Keratinocyte (primary cell): ENCODE results near the gene IFIT3. TPM values are rescaled to one million over a fixed set of nuclear protein-coding genes. Genes with fewer than 3 reads are reported as not detected.

Experiments used
- DNase-seq: peaks from one replicate; pipeline ENCODE4 v3.0.0-alpha.2; 2011; ENCODE audit warnings: low read depth, missing footprints, low spot score
- FAIRE-seq: peaks from 2 replicates; lab custom pipeline; 2011; peaks lifted over from hg19 to GRCh38; lab: Jason Lieb, UNC
- H2AFZ ChIP-seq: 2 replicates; pipeline ENCODE4 v1.6.0; 2012; ENCODE audit warnings: low read length, control low read depth, inconsistent platforms; ENCODE audit not compliant: control insufficient read depth
- H3K27ac ChIP-seq: 2 replicates; pipeline ENCODE4 v1.5.1; 2011; ENCODE audit warnings: low read length; ENCODE audit not compliant: control insufficient read depth, insufficient read depth
- H3K27me3 ChIP-seq: 3 replicates; pipeline ENCODE4 v1.6.0; 2011; ENCODE audit warnings: low read length; ENCODE audit not compliant: control insufficient read depth, insufficient read depth; ENCODE audit errors: extremely low read depth
- H3K36me3 ChIP-seq, 2 experiments: 2 replicates in 1 of 2; 3 replicates in 1 of 2; pipeline ENCODE4 v1.5.1; 2011; ENCODE audit warnings: low read length in 2 of 2, mild to moderate bottlenecking in 1 of 2; ENCODE audit not compliant: control insufficient read depth in 2 of 2, insufficient read depth in 2 of 2; ENCODE audit errors: extremely low read depth in 1 of 2
- H3K4me1 ChIP-seq: 3 replicates; pipeline ENCODE4 v1.5.1; 2011; ENCODE audit warnings: low read length; ENCODE audit not compliant: control insufficient read depth, insufficient read depth; ENCODE audit errors: extremely low read depth
- H3K4me2 ChIP-seq: 3 replicates; pipeline ENCODE4 v1.6.0; 2011; ENCODE audit warnings: low read depth, low read length; ENCODE audit not compliant: control insufficient read depth, insufficient read depth; ENCODE audit errors: extremely low read depth
- H3K4me3 ChIP-seq, 3 experiments: fragments of 200-600 bp in 1 of 3; sonication (generic) in 1 of 3; 2 replicates in 2 of 3; 3 replicates in 1 of 3; pipeline ENCODE4 v1.5.1; 2011 to 2016; ENCODE audit warnings: low read length in 3 of 3, mild to moderate bottlenecking in 3 of 3, control low read depth in 2 of 3, inconsistent platforms in 1 of 3, low read depth in 1 of 3, mixed read lengths in 1 of 3, mixed run types in 1 of 3, moderate library complexity in 1 of 3; ENCODE audit not compliant: control insufficient read depth in 2 of 3, insufficient read depth in 2 of 3; ENCODE audit errors: extremely low read depth in 1 of 3
- H3K79me2 ChIP-seq: 2 replicates; pipeline ENCODE4 v1.6.0; 2012; ENCODE audit warnings: low read length; ENCODE audit not compliant: control insufficient read depth, insufficient read depth
- H3K9ac ChIP-seq: 3 replicates; pipeline ENCODE4 v1.6.0; 2011; ENCODE audit warnings: low read length; ENCODE audit not compliant: control insufficient read depth, insufficient read depth; ENCODE audit errors: extremely low read depth
- H3K9me1 ChIP-seq: 3 replicates; pipeline ENCODE4 v1.6.0; 2011; ENCODE audit warnings: low read length; ENCODE audit not compliant: control insufficient read depth, insufficient read depth; ENCODE audit errors: extremely low read depth
- H3K9me3 ChIP-seq: 2 replicates; pipeline ENCODE4 v1.5.1; 2012; ENCODE audit warnings: low read depth, low read length; ENCODE audit not compliant: control insufficient read depth
- H4K20me1 ChIP-seq: 3 replicates; pipeline ENCODE4 v1.6.0; 2011; ENCODE audit warnings: low read length; ENCODE audit not compliant: control insufficient read depth, insufficient read depth; ENCODE audit errors: extremely low read depth
- CTCF ChIP-seq, 3 experiments: IDR thresholded peaks in 1 of 3; conservative IDR thresholded peaks in 1 of 3; optimal IDR thresholded peaks in 1 of 3; 2 replicates in 2 of 3; 3 replicates in 1 of 3; pipeline versions ENCODE3 to v1.5.1; 2011; ENCODE audit warnings: low read length in 3 of 3, mild to moderate bottlenecking in 3 of 3, moderate library complexity in 2 of 3, control low read depth in 1 of 3, inconsistent platforms in 1 of 3; ENCODE audit not compliant: insufficient read depth in 2 of 3; ENCODE audit errors: extremely low read depth in 1 of 3
- EZH2 ChIP-seq: IDR thresholded peaks from one replicate; pipeline ENCODE4 v1.6.1; 2012; ENCODE audit warnings: inconsistent platforms, mild to moderate bottlenecking, low read length, moderate library complexity
- dilution Hi-C: fragments of 300-500 bp; cut with MboI; formaldehyde crosslinking; loops from one replicate; pipeline ENCODE4 v1.7.0; 2020; ENCODE audit warnings: low sequenced_read_pairs; ENCODE audit not compliant: extremely low pct_ligation_motif_present
- polyA plus RNA-seq, 5 experiments: library from polyadenylated mRNA; depleted of rRNA in 3 of 5; stranded (reverse) in 3 of 5; stranded (forward) in 1 of 5; unstranded in 1 of 5; fragments of >200 nt; gene quantifications; 1 replicate in 1 of 5; 2 replicates in 3 of 5; 3 replicates in 1 of 5; pipeline versions ENCODE4 v1.2.1 to v1.2.3, GENCODE V29; 2011 to 2012; ENCODE audit warnings: missing spikeins in 2 of 5, low read depth in 1 of 5, low replicate concordance in 1 of 5

IFIT3 gene
- polyA plus RNA-seq, 1 donor (not counting 4 experiments of a cell fraction or from before 2014, with no cell fraction given), result 42.6 TPM

GRCh38 chr10:89301232-89301631 lies 26.6 kb upstream of the IFIT3 start:
- peak overlapping the region in 2 of 3 experiments; percentile 72 to 75 for H3K4me3 ChIP-seq
- DNase-seq (no peak), FAIRE-seq (peak; percentile 60)
- dilution Hi-C loops, result no loop called here
- peak overlapping the region; percentile 94 for H2AFZ ChIP-seq
- H3K27ac ChIP-seq, result peak overlapping the region; percentile 72
- H3K9me3 ChIP-seq, result no peaks in the 10 kb centered on the region
- peak overlapping the region; percentile 89 for H3K4me2 ChIP-seq
- H3K79me2 ChIP-seq, result no peaks in the 10 kb centered on the region
- peak overlapping the region; percentile 69 for H3K9ac ChIP-seq
- no peaks in the 10 kb centered on the region for H3K36me3 ChIP-seq
- H4K20me1 ChIP-seq, result no peaks in the 10 kb centered on the region
- no peaks in the 10 kb centered on the region for H3K27me3 ChIP-seq
- TF ChIP-seq CTCF (optimal IDR thresholded peaks at IDR 0.05 in 1 of 3, IDR thresholded peaks at IDR 0.05 in 1 of 3, conservative IDR thresholded peaks at IDR 0.05 in 1 of 3; ENCODE audit: extremely low read depth in 1 of 3, insufficient read depth in 2 of 3, low read length in 3 of 3), result no peak
- TF ChIP-seq EZH2, result no peak
- peaks cover 18% of the 10 kb centered on the region for H3K4me1 ChIP-seq
- H3K9me1 ChIP-seq, result no peaks in the 10 kb centered on the region

GRCh38 chr10:89301721-89302445 lies 25.9 kb upstream of the IFIT3 start, which contains the start of gene IFIT2:
Gene IFIT2, plus strand, starts transcription at chr10:89302046. Its CDS starts 78 bp downstream, at chr10:89302124.
- Histone ChIP-seq H3K9me3 (no peaks in the 10 kb centered on the region), H3K4me1 (peaks cover 18% of the 10 kb centered on the region), H3K27ac (peak within 1 kb of the TSS; percentile 72), H3K4me2 (peak within 1 kb of the TSS; percentile 89), H3K79me2 (no peaks in the 10 kb centered on the region), H3K9me1 (no peaks in the 10 kb centered on the region), H3K4me3 (peak within 1 kb of the TSS; percentile 28 to 75 (median 72)), H3K9ac (peak within 1 kb of the TSS; percentile 69), H3K36me3 (peaks cover 0 to 3% of the 10 kb centered on the region in 2 experiments), H3K27me3 (no peaks in the 10 kb centered on the region), H4K20me1 (no peaks in the 10 kb centered on the region), H2AFZ (peak within 1 kb of the TSS; percentile 94)
- no peak for DNase-seq
- FAIRE-seq, result peak; percentile 81
- dilution Hi-C loops, result no loop called here
- TF ChIP-seq EZH2 (no peak), CTCF (optimal IDR thresholded peaks at IDR 0.05 in 1 of 3, IDR thresholded peaks at IDR 0.05 in 1 of 3, conservative IDR thresholded peaks at IDR 0.05 in 1 of 3; ENCODE audit: extremely low read depth in 1 of 3, insufficient read depth in 2 of 3, low read length in 3 of 3) (no peak)
